ENCODE data around the gene RAB31.

Gene RAB31

GRCh38 chr18:9737472-9738121 is 29.5 kb downstream of the RAB31 start (continued):
- TF ChIP-seq ZNF18 (tag by site-specific recombination; IDR thresholded peaks at IDR 0.05) (no peak), YY1 (tag by site-specific recombination; IDR thresholded peaks at IDR 0.05) (no peak), KLF10 (tag by site-specific recombination; IDR thresholded peaks at IDR 0.05) (no peak), ZIC2 (tag by site-specific recombination; IDR thresholded peaks at IDR 0.05) (peak; percentile 63), IKZF3 (tag by site-specific recombination; IDR thresholded peaks at IDR 0.05) (no peak), REST (tag by site-specific recombination; IDR thresholded peaks at IDR 0.05) (no peak), ZNF155 (tag by site-specific recombination; IDR thresholded peaks at IDR 0.05) (no peak), ZBTB48 (tag by site-specific recombination; IDR thresholded peaks at IDR 0.05) (no peak), ZNF280C (tag by site-specific recombination; IDR thresholded peaks at IDR 0.05) (no peak), ZNF837 (tag by site-specific recombination; IDR thresholded peaks at IDR 0.05) (no peak), ZBTB44 (tag by site-specific recombination; IDR thresholded peaks at IDR 0.05) (peak; percentile 43; the same call in 1 of the 2 replicates), ZNF211 (tag by site-specific recombination; IDR thresholded peaks at IDR 0.05; ENCODE audit: low read depth) (no peak), TRIM28 (IDR thresholded peaks at IDR 0.05; ENCODE audit: borderline replicate concordance, low read length) (no peak), ZNF394 (tag by site-specific recombination; IDR thresholded peaks at IDR 0.05; ENCODE audit: borderline replicate concordance) (no peak), MZF1 (tag by site-specific recombination; IDR thresholded peaks at IDR 0.05; ENCODE audit: borderline replicate concordance) (no peak), ZNF354C (tag by site-specific recombination; IDR thresholded peaks at IDR 0.05; ENCODE audit: borderline replicate concordance, low read depth) (no peak), ZNF223 (tag by site-specific recombination; IDR thresholded peaks at IDR 0.05) (no peak), ZNF626 (tag by site-specific recombination; IDR thresholded peaks at IDR 0.05) (no peak), ZSCAN16 (tag by site-specific recombination; IDR thresholded peaks at IDR 0.05) (no peak), ZNF423 (tag by site-specific recombination; IDR thresholded peaks at IDR 0.05) (no peak), EGR2 (tag by site-specific recombination; IDR thresholded peaks at IDR 0.05; ENCODE audit: low read depth) (no peak), ZNF302 (tag by site-specific recombination; IDR thresholded peaks at IDR 0.05; ENCODE audit: low read depth) (no peak), ZFHX2 (tag by site-specific recombination; conservative IDR thresholded peaks at IDR 0.05) (0 out of 2 replicates have a peak, but pooled peaks have one; percentile 8), ZNF600 (tag by site-specific recombination; IDR thresholded peaks at IDR 0.05) (peak; percentile 67), ZNF239 (tag by site-specific recombination; IDR thresholded peaks at IDR 0.05) (no peak)
